KOPT-K1 (cell line): ENCODE results near the gene KCNQ4.

Source experiments
- H3K27ac ChIP-seq: fragments of 200-600 bp; sonication (generic); 2 replicates; pipeline ENCODE4 v1.5.1; 2016; ENCODE audit warnings: antibody characterized with exemption, mild to moderate bottlenecking, low read depth, low read length; ENCODE audit not compliant: poor library complexity, severe bottlenecking
- H3K36me3 ChIP-seq: fragments of 200-600 bp; sonication (generic); 2 replicates; pipeline ENCODE4 v1.5.1; 2017; ENCODE audit warnings: antibody characterized with exemption, mild to moderate bottlenecking, low read length, moderate library complexity; ENCODE audit not compliant: insufficient read depth
- H3K9me3 ChIP-seq: fragments of 200-600 bp; sonication (generic); 2 replicates; pipeline ENCODE4 v1.5.1; 2017; ENCODE audit warnings: antibody characterized with exemption, low read length, mild to moderate bottlenecking; ENCODE audit not compliant: insufficient read depth, poor library complexity, severe bottlenecking

The KCNQ4 gene

DNA sequence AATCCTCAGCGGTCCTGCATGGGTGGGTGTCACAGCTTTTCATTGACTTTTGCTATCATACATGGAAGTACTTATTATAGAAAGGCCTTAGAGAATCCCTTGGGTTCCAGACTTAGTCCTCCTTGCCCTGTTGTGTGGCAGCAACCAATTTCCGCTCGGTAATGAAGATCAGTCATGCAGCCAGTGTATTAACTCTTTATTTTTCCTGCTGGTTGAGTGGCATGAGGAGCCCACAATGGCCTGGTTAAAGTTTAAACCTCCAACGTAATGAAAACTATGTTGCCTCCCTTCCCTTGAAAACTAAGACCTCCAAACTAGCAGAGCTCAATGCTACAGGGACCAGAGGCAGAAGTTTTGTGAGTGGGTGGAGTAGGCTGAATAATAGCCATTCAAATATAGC, 58.6 kb downstream of the KCNQ4 start:
- no peaks in the 10 kb centered on the region for H3K9me3 ChIP-seq
- H3K27ac ChIP-seq = no peak overlapping the region
- H3K36me3 ChIP-seq = no peaks in the 10 kb centered on the region

DNA sequence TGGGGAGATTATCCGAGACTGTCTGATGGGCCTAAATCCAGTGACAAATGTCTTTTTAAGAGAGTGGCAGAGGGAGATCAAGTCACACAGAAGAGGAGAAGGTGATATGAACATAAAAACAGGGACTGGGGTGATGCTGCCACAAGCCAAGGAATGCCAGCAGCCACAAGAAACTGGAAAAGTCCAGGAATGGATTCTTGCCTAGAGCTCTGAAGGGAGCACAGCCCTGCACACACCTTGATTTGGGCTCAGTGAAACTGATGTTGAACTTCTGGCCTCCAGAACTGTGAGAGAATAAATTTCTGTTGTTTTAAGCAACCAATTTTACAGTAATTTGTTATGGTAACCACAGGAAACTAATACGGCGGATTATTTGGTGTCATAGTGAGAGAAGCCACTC, 59.1 kb downstream of the KCNQ4 start:
- H3K36me3 ChIP-seq = no peaks in the 10 kb centered on the region
- H3K27ac ChIP-seq = no peak overlapping the region
- no peaks in the 10 kb centered on the region for H3K9me3 ChIP-seq

DNA sequence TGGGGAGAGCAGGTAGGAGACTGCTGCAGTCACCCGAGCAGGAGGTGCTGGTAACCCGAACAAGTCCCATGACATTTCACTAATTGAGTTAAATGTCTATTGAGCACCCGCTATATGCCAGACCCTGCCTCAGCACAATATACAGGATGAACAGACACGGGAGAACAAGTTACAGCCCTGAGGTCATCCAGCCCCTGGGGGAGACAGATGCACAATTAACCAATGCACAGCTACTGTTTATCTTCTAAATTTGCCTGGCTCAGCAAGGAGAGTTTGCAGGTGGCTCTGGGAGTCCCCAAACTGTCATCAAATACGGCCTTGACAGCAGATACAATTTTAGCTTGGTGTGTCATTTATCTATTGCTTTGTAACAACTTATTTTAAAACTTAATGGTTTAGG, 60.5 kb downstream of the KCNQ4 start:
- H3K27ac ChIP-seq = no peak overlapping the region
- no peaks in the 10 kb centered on the region for H3K36me3 ChIP-seq
- H3K9me3 ChIP-seq = no peaks in the 10 kb centered on the region

DNA sequence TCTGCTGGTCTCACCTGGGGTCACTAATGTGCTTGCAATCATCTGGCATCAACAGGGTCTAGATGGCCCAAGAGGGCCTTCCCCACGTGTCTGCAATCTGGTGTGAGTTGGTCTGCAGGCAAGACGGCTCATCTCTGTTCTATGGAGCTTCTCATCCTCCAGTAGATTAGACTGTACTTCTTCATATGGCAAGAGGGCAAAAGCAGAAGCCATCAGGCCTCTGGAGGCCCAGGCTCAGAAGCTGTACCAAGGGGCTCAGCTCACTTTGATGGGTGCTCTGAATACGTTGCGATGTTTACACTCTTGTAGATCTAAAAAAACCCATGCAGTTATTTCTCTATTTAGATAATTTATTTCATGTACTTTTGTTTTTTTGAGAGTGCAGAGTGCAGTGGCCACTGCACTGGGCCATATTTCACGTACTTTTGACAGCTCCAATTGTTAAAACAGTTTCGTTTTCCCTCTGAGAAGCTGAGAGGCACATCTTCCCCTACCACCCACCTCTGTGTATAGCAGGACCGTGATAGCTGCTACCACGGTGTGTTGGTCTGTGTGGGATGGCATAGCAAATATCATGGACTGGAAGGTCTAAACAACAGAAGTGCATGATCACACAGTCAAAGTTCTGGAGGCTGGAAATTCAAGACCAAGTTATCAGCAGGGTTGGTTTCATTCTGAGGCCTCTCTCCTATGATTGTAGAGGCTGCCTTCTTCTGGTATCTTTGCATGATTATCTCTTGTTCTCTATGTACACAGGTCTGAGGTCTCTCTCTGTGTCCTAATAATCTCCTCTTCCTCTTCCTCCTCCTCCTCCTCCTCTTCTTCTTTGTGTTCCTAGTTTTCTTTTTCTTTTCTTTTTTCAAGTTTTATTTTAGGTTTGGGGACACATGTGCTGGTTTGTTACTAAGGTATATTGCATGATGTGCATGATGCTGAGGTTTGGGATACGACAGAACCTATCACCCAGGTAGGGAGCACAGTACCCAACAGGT, 61.6 kb downstream of the KCNQ4 start:
- H3K36me3 ChIP-seq = no peaks in the 10 kb centered on the region
- H3K27ac ChIP-seq = peak overlapping the region; percentile 46

DNA sequence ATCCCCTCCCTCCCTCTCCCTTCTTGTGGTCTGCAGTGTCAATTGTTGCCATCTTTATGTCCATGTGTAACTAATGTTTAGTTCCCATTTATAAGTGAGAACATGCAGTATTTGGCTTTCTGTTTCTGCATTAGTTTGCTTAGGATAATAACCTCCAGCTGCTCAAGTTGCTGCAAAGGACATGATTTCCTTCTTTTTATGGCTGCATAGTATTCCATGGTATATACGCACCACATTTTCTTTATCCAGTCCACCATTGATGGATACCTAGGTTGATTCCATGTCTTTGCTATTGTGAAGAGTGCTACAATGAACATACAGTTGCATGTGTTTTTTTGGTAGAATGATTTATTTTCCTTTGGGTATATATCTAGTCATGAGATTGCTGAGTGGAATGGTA, 62.3 kb downstream of the KCNQ4 start:
- no peaks in the 10 kb centered on the region for H3K36me3 ChIP-seq
- H3K27ac ChIP-seq = no peak overlapping the region
- no peaks in the 10 kb centered on the region for H3K9me3 ChIP-seq

More for the DNA sequence above, 61.6 kb downstream of the KCNQ4 start:
- no peaks in the 10 kb centered on the region for H3K9me3 ChIP-seq

DNA sequence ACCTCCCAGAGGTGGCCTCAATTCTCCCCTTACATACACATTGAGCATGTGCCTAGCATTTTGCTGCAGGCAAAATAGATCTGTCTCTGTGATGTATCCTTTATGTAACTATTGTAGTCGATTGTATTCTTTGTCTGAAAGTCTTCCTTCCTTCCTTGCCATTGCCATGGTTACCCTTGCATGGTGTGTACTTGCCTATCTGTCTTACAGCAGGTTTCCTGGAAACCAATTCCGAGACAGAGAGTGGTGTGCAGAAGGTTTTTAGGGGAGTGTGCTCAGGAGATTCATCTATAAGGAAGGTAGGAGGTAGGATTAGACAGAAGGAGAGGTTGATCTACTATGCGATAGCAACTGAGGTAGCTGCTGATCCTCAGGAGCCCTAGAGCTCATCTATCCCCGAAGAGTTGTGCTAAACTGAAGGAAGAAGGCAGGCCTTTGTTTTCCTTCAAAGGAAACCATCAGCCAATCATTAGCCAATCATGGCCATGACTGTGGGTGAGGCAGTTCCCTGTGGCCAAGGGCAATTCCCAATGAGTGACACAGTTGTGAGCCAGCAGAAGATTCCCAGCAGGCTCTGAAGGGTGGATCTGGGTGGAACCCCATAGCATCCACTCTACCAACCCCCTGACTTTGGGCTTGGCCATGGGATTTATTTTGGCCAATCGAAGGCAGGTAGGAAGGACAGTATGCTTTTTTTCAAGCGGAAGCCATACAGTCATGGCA, 63.6 kb downstream of the KCNQ4 start:
- H3K27ac ChIP-seq = no peak overlapping the region
- H3K36me3 ChIP-seq = no peaks in the 10 kb centered on the region
- no peaks in the 10 kb centered on the region for H3K9me3 ChIP-seq

DNA sequence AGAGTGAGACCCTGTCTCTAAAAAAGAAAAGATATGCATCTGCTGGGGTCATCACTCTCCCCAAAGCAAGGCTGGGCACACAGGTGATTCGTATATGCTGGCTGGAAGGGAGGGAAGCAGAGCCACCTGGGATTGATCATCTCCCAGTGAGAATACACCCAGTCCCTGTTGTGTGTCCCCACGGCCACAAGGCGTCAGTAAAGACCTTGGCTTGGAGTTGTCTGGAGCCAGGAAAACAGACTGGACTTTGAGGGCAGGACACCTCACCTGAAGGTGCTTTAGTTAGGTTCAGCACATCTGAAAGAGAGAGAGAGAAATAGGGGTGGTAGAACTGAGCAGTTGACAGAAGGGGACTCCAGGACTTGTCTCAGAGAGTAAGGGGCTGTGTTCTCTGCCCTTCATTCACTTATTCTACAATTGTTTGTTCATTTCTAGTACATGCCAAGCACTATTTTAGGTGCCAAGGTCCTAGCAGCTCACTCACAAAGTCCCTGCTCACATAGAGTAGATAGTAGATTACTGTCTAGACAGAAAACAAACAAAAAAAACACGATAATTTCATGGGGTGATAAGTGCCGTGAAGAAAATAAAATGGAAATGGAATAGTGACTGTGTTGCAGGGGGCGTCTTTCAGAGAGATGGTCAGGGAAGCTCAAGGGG, 65.1 kb downstream of the KCNQ4 start:
- H3K27ac ChIP-seq = no peak overlapping the region
- H3K9me3 ChIP-seq = no peaks in the 10 kb centered on the region
- H3K36me3 ChIP-seq = no peaks in the 10 kb centered on the region

DNA sequence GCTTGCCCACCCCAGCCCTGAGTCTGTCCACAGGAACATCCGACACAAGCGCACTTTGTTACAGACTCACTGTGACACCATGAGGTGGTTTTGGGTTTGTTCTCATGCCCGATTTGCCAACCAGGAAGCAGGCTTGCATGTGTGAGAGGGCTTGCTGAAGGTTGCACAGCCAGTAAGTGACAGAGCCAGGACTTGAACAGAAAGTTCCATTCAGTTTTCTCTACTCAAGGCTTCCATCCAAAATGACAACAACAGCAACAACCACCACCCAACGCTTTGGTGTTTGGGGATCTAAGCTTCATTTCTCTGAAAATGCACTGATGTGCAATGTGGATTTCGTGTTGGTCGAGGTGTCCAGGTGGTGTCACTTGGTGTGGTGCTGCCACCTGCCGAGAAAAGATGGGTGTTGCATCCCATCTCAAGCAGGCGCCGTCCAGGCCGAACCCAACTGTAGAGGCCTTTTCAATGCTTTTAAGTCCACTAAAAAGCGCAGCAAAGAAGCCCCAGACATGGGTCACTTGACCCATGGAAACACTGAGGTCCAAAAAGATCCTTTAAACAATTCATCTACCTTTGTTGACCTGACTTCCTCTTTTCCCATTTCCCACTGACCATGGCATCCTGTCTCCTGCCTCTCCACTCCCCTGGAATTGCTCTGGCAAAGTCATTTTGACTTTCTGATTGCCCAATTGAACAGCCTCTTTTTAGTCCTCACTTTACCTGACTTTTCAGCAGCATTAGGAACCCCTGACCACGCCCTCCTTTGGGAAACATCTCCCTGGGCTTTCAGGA, 66.4 kb downstream of the KCNQ4 start:
- Histone ChIP-seq H3K36me3 (no peaks in the 10 kb centered on the region), H3K9me3 (no peaks in the 10 kb centered on the region), H3K27ac (peak overlapping the region; percentile 7)

DNA sequence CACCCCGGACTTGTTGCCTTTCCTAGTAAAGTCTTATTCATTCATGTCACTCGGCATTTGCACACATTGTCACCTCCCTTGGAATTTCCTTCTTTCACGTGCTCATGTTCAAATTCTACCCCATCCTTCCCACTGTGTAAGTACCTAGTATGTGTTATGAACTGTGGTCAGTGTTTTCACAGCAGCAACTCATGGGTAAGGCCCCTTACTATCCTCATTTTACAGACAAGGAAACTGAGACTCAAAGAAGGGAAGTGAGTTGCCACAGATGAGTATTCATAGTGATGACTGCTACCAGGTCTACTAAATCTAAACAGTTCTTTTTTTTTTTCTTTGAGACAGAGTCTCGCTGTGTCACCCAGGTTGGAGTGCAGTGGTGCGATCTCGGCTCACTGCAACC, 68.1 kb downstream of the KCNQ4 start:
- Histone ChIP-seq H3K27ac (no peak overlapping the region), H3K36me3 (no peaks in the 10 kb centered on the region), H3K9me3 (no peaks in the 10 kb centered on the region)

DNA sequence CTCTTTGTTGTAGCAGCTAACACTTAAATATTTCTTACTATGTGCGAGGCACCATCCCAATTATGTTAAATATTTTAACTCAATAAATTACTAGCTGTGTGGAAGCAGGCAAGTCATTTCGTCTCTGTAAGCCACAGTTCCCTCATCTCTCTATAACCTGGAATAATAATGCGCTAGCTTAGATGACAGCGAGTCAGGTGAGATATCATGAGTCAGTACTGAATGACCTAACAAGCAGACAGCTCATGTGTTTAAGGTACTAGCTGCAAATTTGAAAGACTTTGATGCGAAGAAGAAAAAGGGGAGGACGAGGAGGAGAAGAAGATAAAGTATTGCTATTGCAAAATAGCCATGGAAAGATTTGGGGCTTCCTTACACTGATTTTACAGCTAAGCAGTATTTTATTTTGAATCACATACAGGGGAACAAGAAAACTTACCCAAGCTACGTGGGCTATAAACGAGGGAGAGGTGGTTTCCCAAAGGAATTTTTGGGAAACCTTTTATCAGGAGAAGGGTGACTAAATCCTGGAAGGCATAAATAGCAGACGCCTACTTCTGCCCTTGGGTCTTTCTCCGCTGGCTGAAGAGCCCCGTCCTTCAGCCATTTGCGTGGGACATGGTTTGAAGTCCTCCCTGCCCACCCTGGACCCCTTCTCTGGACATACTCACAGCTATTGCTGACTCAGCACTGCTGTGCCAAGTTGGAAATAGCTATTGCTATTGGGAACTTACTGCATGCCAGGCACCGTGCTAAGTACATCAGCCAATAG, 69.7 kb downstream of the KCNQ4 start:
- H3K9me3 ChIP-seq = no peaks in the 10 kb centered on the region
- no peak overlapping the region for H3K27ac ChIP-seq
- no peaks in the 10 kb centered on the region for H3K36me3 ChIP-seq

DNA sequence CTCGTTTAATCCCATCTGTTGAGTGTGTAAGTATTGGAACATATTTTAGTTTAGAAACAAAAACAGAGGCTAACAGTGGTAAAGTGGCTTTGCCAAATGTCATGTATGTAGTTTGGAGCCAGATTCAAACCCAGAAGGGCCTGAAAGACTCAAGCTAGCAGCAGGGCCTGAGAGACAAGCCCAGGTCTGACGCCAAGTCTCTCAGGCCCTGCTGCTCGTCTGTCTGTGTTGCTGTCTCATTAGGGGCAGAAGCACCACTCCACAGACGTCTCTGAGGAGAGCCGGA, 70.2 kb downstream of the KCNQ4 start:
- Histone ChIP-seq H3K27ac (no peak overlapping the region), H3K9me3 (no peaks in the 10 kb centered on the region)

DNA sequence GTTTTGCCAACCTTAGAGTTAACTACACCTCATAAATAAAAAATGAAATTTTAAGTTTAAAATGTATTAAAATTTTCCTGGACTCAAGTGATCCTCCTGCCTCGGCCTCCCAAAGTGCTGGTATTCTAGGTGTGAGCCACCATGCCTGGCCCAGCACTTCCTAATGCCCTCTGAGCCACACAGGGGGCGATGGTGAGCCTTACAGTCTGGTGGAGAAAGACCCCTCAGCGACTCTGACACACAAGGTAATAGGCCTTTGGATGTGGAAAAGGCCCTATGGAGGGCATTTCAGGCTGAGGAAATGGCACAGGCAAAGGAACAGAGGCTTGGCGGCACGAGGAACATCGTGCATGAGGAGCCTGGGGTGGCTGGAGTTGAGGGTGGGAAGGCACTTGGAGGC, 71.9 kb downstream of the KCNQ4 start:
- Histone ChIP-seq H3K27ac (no peak overlapping the region), H3K36me3 (no peaks in the 10 kb centered on the region), H3K9me3 (no peaks in the 10 kb centered on the region)

More for the DNA sequence above, 70.2 kb downstream of the KCNQ4 start:
- no peaks in the 10 kb centered on the region for H3K36me3 ChIP-seq

DNA sequence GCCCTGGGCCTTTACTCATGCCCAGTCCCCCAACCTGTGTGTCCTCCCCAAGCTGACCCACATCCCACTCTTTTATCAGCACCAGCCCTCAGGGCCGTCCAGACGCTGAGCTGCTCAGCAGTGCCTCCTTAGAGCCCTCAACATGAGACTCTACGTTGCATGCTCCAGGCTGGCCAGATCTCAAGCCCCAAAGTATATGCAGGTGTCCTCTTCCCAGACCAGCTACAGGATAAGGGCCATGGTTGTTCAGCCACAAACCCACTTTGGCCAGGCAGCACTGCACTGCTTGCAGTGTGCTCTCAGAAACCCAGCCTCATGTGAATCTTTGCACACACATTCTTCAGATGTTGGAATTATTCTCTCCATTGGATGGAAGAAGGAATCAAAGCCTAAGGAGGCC, 72.5 kb downstream of the KCNQ4 start:
- Histone ChIP-seq H3K9me3 (no peaks in the 10 kb centered on the region), H3K36me3 (no peaks in the 10 kb centered on the region), H3K27ac (no peak overlapping the region)

DNA sequence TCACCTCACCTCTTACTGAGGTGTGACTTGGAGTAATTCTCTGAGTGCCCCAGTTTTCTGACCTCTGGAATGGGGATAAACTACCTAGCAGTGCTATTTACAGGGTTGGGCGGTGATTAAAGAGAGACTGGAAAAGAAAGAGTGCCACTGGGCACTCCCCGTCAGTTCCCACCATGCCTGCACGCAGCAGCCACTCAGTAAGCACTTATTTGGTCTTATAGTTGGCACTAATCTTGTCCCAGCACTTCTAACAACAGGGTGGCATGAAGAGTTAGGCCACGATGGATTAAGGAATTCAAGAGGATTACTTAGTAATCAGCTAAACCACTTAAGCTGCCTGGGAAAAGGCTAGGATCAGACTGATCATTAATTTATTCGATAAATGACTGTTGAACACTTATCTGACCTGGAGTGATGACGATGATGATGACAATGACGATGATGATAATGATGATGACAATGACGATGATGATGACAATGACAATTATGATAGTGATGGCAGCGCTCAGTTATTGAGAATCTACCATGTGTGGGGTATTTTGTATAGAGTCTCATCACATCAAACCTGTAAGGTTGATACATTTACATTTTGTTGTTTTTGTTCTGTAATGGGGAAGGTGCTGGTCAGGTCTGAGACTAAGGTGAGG, 73.2 kb downstream of the KCNQ4 start:
- Histone ChIP-seq H3K36me3 (no peaks in the 10 kb centered on the region), H3K27ac (no peak overlapping the region), H3K9me3 (no peaks in the 10 kb centered on the region)
